GM19351 (cell line): Measurements from ENCODE around the gene FGFRL1.
A peak's percentile ranks its signal among the peaks of the same experiment; 100 is the strongest.

Source experiments
- ATAC-seq: cut with Tn5 transposase; IDR thresholded peaks from one replicate; pipeline ENCODE4 v1.9.1; 2021; ENCODE audit warnings: mild to moderate bottlenecking, moderate library complexity; ENCODE audit not compliant: unreplicated experiment

Gene FGFRL1

DNA sequence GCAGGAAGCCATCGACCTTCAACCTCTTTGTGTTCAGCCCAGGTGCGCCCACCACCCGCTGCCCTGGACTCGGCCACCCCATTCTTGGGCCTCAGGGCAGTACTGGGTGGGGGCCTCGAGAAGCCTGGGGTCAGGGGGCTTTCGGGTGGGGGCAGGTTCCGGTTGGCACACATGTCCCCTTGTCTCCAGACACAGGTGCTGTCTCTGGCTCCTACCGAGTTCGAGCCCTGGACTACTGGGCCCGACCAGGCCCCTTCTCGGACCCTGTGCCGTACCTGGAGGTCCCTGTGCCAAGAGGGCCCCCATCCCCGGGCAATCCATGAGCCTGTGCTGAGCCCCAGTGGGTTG, 7.4 kb upstream of the FGFRL1 start:
- ATAC-seq, result no peak

DNA sequence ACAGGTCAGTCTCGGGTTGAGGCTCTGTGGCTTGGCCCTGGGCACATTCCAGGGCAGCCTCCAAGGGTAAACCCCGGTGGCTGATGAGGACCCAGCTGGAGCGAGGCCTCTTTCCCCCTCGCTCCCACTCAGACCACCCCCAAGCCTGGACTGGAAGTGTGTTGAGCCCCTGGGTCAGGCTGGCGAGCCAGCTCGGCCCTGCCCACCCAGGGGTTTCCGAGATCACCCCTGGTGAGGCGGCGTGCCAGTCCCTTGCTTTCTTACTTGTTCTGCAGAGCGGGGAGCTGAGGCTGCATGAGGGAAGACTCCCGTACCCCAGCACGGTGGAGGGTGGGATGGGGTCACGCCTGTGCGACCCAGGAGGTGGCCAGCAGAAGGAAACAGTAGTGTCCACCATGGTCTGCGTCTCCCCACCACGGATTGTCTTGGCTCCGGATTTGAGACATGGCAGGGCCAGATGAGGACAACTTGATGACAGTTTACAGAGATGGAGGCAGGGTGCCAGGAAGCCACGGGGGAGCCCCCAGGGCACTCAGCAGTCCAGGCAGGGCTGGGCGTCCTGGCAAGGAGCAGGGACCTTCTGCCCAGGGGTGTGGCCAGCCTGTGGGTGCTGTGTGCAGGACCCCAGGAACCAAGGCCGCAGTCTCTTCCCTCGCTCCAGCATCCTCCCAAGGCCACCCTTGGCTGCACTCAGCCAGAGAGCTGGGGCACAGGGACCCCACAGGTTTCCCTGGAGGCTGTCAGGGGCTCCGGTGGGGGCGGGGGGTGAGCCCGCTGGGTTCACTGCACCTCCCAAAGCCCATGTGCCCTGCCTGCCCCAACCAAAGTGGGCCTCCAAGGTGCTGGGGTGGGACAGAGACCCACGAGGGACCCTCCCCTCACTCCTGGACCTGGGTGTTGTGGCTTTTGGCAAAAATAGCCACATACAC, 6.6 kb upstream of the FGFRL1 start:
- no peak for ATAC-seq

DNA sequence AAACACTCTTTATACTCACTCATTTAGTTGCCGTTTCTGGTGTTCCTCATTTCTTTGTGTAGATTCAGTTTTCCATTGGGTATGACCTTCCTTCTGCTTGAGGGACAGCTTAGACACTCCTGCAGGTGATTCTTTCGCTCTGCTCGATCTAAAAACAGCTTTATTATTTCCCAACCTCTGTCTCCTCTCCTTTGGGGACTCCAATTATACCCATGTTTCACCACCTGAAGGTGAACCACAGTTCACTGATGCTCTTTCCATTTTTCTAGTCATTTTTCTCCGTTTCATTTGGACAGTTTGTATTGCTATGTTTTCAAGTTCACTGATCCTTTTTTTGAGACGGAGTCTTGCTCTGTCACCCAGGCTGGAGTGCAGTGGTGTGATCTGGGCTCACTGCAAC, 4.6 kb upstream of the FGFRL1 start:
- ATAC-seq, result no peak

- ATAC-seq, result no peak
Measured at GRCh38 chr4:1008840-1009541, 2.4 kb upstream of the FGFRL1 start.

GRCh38 chr4:1009542-1010394, 1.7 kb upstream of the FGFRL1 start:
- ATAC-seq, result peak; percentile 36

DNA sequence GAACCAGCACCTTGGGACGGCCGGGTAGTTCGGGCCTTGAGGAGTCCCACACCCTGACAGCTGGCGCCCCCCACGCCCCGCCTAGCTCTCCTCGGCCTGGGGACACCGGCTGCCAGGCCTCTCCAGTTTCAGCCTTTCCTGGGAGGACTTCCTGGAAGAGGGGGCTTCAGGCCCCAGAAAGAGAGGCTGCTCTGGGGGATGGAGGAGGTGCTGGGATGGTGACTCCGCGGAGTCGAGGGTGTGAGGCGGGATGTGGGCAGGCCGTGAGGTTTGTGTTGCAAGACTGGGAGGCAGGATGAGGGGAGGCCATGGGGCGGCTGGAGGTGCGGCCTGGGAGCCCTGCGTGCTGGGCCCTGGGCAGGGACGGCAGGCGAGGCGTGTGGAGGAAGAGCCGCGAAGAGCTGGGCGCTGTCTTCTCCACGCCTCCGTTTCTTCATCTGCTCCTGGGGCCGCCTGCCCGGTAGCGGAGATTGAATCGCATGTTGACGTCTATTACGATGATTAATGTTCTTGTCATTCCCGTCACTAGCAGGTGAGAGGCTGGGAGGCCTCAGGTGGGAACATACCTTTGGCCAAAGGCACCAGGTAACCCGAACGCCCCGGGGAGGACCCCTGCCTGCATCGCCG, 918 bp upstream of the FGFRL1 start:
- no peak for ATAC-seq

DNA sequence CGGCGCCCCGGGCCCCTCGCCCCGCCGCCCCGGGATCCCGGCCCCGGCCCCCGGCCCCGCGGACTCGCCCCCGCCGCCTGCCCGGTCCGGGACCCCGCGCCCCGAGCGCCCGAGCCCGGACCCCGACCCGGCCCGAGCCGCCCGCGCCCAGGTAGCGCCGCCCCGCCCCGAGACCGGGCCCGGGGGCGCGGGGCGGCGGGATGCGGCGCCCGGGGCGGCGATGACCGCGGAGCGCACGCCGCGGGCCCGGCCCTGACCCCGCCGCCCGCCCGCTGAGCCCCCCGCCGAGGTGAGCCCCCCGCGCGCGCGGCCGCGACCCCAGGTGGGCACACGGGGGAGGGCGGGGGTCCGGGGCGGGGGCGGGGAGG, 224 bp downstream of the FGFRL1 start:
- ATAC-seq, result no peak

GRCh38 chr4:1012034-1012739, 761 bp downstream of the FGFRL1 start:
- no peak for ATAC-seq

- ATAC-seq, result no peak
Measured at GRCh38 chr4:1013225-1014073, 2.0 kb downstream of the FGFRL1 start.

DNA sequence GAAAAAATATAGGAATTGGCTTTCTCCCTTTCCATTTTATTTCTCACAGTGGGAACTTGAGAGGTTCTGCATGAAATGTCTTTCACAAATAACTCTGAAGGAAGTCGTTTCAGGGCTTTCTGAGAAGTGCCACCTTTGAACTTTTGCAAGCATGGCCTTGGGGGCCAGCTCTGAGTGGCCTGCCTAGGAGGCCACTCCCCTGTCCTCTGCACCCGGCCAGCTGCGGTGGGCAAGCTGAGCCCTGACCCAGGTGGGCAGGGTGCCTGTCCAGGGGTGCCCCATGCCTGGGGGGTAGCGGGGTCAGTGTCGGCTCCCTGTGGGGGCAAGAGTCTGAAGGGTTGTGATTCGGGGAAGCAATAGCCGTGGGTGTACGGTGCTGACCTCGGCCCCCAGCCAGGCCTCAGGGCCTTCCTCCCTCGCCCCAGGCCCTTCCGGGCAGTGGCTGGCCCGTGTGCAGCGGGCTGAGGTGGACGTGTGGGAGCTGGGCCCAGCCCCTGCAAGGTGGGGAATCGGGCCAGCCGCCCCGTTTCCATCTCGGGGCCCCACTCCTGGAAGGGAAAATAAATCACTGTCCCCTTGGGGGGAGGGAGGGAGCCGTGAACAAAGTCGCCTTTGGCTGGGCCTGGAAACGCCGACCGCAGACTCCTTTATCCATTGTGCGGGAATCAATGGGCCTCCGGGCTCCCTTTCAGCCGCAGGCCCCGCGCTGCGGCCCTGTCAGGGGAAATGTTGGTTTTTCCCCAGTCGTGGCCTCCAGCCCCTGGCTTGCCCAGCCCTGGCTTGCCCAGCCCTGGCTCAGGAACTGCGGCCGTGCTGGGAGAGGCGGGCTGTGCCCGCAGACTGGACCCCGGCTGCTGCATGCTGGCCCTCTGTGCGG, 3.1 kb downstream of the FGFRL1 start:
- no peak for ATAC-seq

- no peak for ATAC-seq
Measured at GRCh38 chr4:1015179-1015578, 3.8 kb downstream of the FGFRL1 start.

DNA sequence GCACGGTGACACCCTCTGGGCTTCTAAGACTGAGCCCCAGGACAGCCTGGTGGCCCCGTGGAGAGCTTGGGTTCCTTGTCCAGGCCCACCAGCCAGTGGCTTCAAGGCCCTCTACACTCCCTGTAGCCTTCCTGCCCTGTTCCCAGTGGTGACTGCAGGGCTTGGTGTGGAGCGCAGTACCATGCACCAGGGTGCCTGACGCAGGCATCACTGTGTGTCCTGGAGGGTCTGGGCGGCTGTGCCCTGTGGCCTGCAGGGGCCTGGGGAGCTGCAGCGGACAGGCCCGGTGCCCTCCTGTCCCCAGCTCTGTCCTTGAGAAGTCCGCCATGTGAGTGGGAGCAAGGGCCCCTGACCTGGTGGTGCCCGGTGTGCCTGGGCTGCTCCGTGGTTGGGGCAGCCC, 4.3 kb downstream of the FGFRL1 start:
- no peak for ATAC-seq

DNA sequence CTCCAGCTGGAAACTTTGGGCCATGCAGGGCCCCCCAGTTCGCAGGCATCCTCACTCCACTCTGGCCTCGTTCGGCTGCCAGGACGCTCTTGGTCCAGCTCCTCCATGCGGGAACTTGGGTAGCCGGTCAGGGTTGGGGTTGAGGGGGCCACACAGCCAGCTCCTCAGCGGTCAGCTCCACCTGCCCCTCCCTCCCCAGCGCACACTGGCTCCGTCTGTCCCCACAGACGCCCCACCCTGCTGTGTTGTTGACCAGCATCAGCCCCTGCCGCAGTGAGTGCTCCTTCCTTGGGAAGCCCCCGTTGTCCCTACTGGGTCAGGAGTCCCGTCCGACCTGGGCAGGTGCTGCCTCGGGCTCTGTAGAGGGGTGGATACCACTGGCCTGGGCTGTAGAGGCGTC, 5.8 kb downstream of the FGFRL1 start:
- no peak for ATAC-seq

DNA sequence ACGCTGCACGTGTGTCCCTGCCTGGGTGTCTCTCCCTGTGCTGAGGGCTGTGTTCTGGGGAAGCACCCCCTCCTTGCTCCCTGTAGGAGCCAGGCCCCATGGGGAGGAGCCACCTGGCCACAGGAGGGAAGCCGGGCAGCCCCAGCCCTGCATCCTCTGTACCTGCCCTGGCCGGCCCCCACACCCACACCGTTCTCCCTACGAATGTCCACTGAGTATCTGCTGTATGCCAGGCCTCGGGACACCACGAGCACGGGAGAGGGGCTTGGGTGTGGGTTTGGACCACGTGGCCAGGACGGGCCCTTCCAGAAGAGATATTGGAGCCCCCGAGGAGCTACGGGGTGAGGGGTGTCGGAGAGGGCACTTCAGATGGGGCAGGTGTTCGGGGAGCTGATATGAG, 6.3 kb downstream of the FGFRL1 start:
- no peak for ATAC-seq

- no peak for ATAC-seq
Measured at GRCh38 chr4:1018147-1019020, 7.0 kb downstream of the FGFRL1 start.

DNA sequence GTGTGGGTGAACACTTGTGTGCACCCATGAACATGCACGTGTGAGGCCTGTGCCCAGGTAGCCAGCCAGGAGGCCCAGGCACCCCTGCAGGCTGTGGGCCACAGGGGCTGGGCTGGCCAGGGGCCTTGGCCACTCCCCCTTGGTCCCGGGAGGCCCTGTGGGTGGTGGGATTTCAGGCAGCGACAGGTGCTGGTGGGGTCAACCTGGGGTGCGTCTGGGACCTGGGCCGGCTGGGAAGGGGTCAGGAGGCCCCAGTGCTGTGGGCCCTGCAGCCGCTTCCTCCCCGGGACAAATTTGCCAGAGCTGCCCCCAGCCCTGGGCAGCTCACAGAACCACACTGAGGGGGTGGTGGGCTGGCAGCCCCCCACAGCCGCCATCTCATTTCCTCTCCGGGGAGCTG, 7.9 kb downstream of the FGFRL1 start:
- no peak for ATAC-seq

- ATAC-seq, result no peak
Measured at GRCh38 chr4:1019729-1020470, 8.5 kb downstream of the FGFRL1 start.
